ENCODE measurements around the gene MAP2.

MAP2 gene

DNA sequence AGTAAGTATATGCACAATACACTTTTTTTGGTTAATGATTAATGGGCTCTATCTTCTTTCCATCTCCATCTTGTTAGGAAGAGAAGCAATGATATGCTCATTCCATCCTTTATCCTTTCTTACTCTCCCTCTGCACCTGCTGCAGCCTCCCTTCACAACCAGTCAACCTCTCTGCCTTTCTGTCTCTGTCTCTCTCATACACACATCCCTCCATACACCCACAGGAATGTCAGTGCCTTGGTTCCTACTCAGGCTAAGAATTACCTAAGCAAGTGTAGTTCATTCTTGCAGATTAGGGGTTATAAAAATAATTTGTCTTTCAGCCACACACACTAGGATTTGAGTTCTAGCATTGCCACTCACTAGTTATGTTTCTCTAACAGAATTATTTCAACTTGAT lies 45.6 kb downstream of the MAP2 start:
- Histone ChIP-seq H3K36me3 (ENCODE audit: control insufficient read depth in 1 of 2, insufficient read depth in 2 of 2, low read depth in 1 of 2, low read length in 2 of 2) (no peaks in the 10 kb centered on the region), H3K4me3 (ENCODE audit: insufficient read depth in 1 of 2, low read depth in 1 of 2, low read length in 2 of 2) (no peak overlapping the region), H3K79me1 (replicated peaks; ENCODE audit: low read length, poor library complexity, severe bottlenecking) (no peaks in the 10 kb centered on the region), H3K9ac (ENCODE audit: low read length) (no peak overlapping the region), H4K91ac (ENCODE audit: low read length) (no peak overlapping the region), H2AK5ac (ENCODE audit: low read length, severe bottlenecking) (no peak overlapping the region), H3K23ac (ENCODE audit: low read length in 2 of 2) (no peak overlapping the region), H3K9me3 (ENCODE audit: control insufficient read depth, low read length) (no peaks in the 10 kb centered on the region), H3K4me2 (ENCODE audit: low read length, poor library complexity, severe bottlenecking) (no peak overlapping the region), H2BK12ac (ENCODE audit: low read length in 2 of 2) (no peak overlapping the region), H2BK5ac (ENCODE audit: low read depth, low read length, poor library complexity, severe bottlenecking) (no peak overlapping the region), H3K4me1 (ENCODE audit: control insufficient read depth, insufficient read depth, low read depth, low read length) (no peaks in the 10 kb centered on the region), H4K8ac (ENCODE audit: low read length) (no peak overlapping the region), H3K4ac (ENCODE audit: low read depth in 1 of 2, low read length in 2 of 2) (no peak overlapping the region), H3K27ac (ENCODE audit: low read length, poor library complexity, severe bottlenecking) (no peak overlapping the region), H2BK15ac (ENCODE audit: low read depth, poor library complexity, severe bottlenecking) (no peak overlapping the region), H3K14ac (ENCODE audit: low read length in 2 of 2) (no peak overlapping the region), H2AFZ (ENCODE audit: low read depth, low read length) (no peak overlapping the region), H3K18ac (ENCODE audit: low read depth in 1 of 2, low read length in 2 of 2) (no peak overlapping the region), H3K27me3 (ENCODE audit: control insufficient read depth in 1 of 2, insufficient read depth in 1 of 2, low read length in 2 of 2) (no peaks in the 10 kb centered on the region), H2BK120ac (ENCODE audit: low read depth, low read length) (no peak overlapping the region)
- no peak for DNase-seq

DNA sequence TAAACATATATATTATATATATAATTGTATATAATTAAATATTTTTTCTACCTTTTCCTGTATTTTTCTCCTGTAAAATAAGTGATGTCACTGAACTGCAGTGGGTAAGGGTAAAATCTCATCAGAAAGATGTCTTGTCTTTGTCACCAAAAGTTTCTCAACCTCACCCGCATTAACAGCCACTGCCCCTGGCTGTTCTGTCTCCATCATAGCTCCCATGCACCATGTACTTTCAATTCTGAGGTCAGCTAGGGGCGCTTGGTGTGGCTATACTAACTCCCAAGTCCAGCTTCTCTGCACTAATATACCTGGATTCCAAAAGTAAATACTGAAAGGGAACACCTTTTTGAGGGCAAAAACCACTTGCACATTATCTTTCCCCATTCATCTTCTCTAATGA lies 46.6 kb downstream of the MAP2 start:
- Histone ChIP-seq H3K27ac (ENCODE audit: low read length, poor library complexity, severe bottlenecking) (no peak overlapping the region), H2BK5ac (ENCODE audit: low read depth, low read length, poor library complexity, severe bottlenecking) (no peak overlapping the region), H3K4me3 (ENCODE audit: insufficient read depth in 1 of 2, low read depth in 1 of 2, low read length in 2 of 2) (no peak overlapping the region), H3K79me1 (replicated peaks; ENCODE audit: low read length, poor library complexity, severe bottlenecking) (no peaks in the 10 kb centered on the region), H3K4me2 (ENCODE audit: low read length, poor library complexity, severe bottlenecking) (no peak overlapping the region), H3K23ac (ENCODE audit: low read length in 2 of 2) (no peak overlapping the region), H2BK120ac (ENCODE audit: low read depth, low read length) (no peak overlapping the region), H3K9ac (ENCODE audit: low read length) (no peak overlapping the region), H2AK5ac (ENCODE audit: low read length, severe bottlenecking) (peak overlapping the region; percentile 75), H2AFZ (ENCODE audit: low read depth, low read length) (no peak overlapping the region), H3K9me3 (ENCODE audit: control insufficient read depth, low read length) (no peaks in the 10 kb centered on the region), H3K4me1 (ENCODE audit: control insufficient read depth, insufficient read depth, low read depth, low read length) (no peaks in the 10 kb centered on the region), H3K4ac (ENCODE audit: low read depth in 1 of 2, low read length in 2 of 2) (no peak overlapping the region), H2BK15ac (ENCODE audit: low read depth, poor library complexity, severe bottlenecking) (no peak overlapping the region), H3K14ac (ENCODE audit: low read length in 2 of 2) (no peak overlapping the region), H3K36me3 (ENCODE audit: control insufficient read depth in 1 of 2, insufficient read depth in 2 of 2, low read depth in 1 of 2, low read length in 2 of 2) (no peaks in the 10 kb centered on the region), H4K8ac (ENCODE audit: low read length) (no peak overlapping the region), H3K18ac (ENCODE audit: low read depth in 1 of 2, low read length in 2 of 2) (no peak overlapping the region), H4K91ac (ENCODE audit: low read length) (no peak overlapping the region), H3K27me3 (ENCODE audit: control insufficient read depth in 1 of 2, insufficient read depth in 1 of 2, low read length in 2 of 2) (no peaks in the 10 kb centered on the region), H2BK12ac (ENCODE audit: low read length in 2 of 2) (no peak overlapping the region)
- no peak for DNase-seq
- WGBS: 85% methylated on average over 2 of the region's 2 CpGs

DNA sequence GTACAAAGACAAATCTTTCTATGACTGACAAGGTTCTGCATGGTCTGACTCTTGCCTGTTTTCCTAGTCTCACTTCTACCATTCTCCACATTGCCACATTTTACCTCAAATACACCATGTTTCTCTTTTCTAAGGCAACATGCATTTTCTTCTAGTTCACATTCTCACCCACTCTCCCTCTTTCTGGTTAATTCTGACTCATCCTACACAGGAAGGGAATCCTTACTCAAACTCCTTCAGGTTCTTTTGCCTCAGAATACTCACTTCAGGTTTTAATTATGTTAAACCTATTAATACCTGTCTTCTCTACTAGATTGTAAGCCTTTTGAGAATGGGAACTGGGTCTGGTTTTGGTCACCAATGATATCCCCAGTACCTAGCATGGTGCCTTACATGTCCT lies 47.2 kb downstream of the MAP2 start:
- no peak overlapping the region for H3K4me3 ChIP-seq (ENCODE audit: insufficient read depth in 1 of 2, low read depth in 1 of 2, low read length in 2 of 2)
- H3K4me1 ChIP-seq (ENCODE audit: control insufficient read depth, insufficient read depth, low read depth, low read length): no peaks in the 10 kb centered on the region
- no peak overlapping the region for H3K27ac ChIP-seq (ENCODE audit: low read length, poor library complexity, severe bottlenecking)
- H4K91ac ChIP-seq (ENCODE audit: low read length): no peak overlapping the region
- no peak overlapping the region for H2AFZ ChIP-seq (ENCODE audit: low read depth, low read length)
- H3K23ac ChIP-seq (ENCODE audit: low read length in 2 of 2): no peak overlapping the region
- H4K8ac ChIP-seq (ENCODE audit: low read length): no peak overlapping the region
- H3K14ac ChIP-seq (ENCODE audit: low read length in 2 of 2): no peak overlapping the region
- no peak overlapping the region for H2BK5ac ChIP-seq (ENCODE audit: low read depth, low read length, poor library complexity, severe bottlenecking)
- no peaks in the 10 kb centered on the region for H3K9me3 ChIP-seq (ENCODE audit: control insufficient read depth, low read length)
- no peak overlapping the region for H2BK120ac ChIP-seq (ENCODE audit: low read depth, low read length)
- no peak overlapping the region for H2BK12ac ChIP-seq (ENCODE audit: low read length in 2 of 2)
- H2BK15ac ChIP-seq (ENCODE audit: low read depth, poor library complexity, severe bottlenecking): no peak overlapping the region
- no peak overlapping the region for H3K4me2 ChIP-seq (ENCODE audit: low read length, poor library complexity, severe bottlenecking)
- no peak overlapping the region for H3K9ac ChIP-seq (ENCODE audit: low read length)
- no peaks in the 10 kb centered on the region for H3K79me1 ChIP-seq (replicated peaks; ENCODE audit: low read length, poor library complexity, severe bottlenecking)
- H3K4ac ChIP-seq (ENCODE audit: low read depth in 1 of 2, low read length in 2 of 2): no peak overlapping the region
- no peak overlapping the region for H2AK5ac ChIP-seq (ENCODE audit: low read length, severe bottlenecking)
- DNase-seq: no peak
- H3K18ac ChIP-seq (ENCODE audit: low read depth in 1 of 2, low read length in 2 of 2): no peak overlapping the region
- no peaks in the 10 kb centered on the region for H3K36me3 ChIP-seq (ENCODE audit: control insufficient read depth in 1 of 2, insufficient read depth in 2 of 2, low read depth in 1 of 2, low read length in 2 of 2)
- no peaks in the 10 kb centered on the region for H3K27me3 ChIP-seq (ENCODE audit: control insufficient read depth in 1 of 2, insufficient read depth in 1 of 2, low read length in 2 of 2)

DNA sequence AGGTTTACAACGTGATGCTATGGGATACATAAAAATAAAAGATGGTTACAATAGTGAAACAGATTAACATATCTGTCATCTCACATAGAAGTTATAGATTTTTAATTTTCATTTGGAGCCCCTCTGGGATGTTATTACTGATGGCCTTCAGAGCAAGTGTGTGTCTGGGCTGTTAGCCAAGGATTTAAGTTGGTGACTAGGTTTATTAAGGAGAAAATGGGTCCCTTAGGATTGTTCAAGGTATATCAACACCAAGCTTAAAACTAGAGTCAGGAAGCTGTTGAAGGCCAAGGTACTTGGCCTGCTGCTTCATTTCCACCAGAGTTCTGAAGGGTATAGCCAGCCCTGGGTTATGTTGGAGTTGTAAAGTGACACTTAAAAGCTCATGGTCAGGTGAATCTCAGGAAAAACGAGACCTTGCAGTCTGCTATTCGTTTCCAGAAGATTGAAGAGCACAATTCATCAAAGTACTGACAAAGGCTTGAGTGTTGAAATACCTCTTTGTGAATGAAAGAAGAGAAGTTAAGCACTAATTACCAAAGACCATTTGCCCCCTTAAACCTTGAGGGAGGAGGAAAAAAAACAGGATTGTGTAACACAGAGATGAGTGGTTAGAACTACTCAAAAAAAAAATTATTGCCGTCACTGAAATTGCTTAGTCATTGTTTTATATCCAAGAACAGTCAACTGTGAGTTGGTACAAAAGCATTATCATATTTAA lies 48.4 kb downstream of the MAP2 start:
- Histone ChIP-seq H4K8ac (ENCODE audit: low read length) (no peak overlapping the region), H3K27me3 (ENCODE audit: control insufficient read depth in 1 of 2, insufficient read depth in 1 of 2, low read length in 2 of 2) (no peaks in the 10 kb centered on the region), H2BK15ac (ENCODE audit: low read depth, poor library complexity, severe bottlenecking) (no peak overlapping the region), H2BK5ac (ENCODE audit: low read depth, low read length, poor library complexity, severe bottlenecking) (no peak overlapping the region), H3K36me3 (ENCODE audit: control insufficient read depth in 1 of 2, insufficient read depth in 2 of 2, low read depth in 1 of 2, low read length in 2 of 2) (no peaks in the 10 kb centered on the region), H3K14ac (ENCODE audit: low read length in 2 of 2) (no peak overlapping the region), H3K4ac (ENCODE audit: low read depth in 1 of 2, low read length in 2 of 2) (no peak overlapping the region), H2AFZ (ENCODE audit: low read depth, low read length) (no peak overlapping the region), H3K9me3 (ENCODE audit: control insufficient read depth, low read length) (no peaks in the 10 kb centered on the region), H4K91ac (ENCODE audit: low read length) (no peak overlapping the region), H3K79me1 (replicated peaks; ENCODE audit: low read length, poor library complexity, severe bottlenecking) (no peaks in the 10 kb centered on the region), H3K18ac (ENCODE audit: low read depth in 1 of 2, low read length in 2 of 2) (no peak overlapping the region), H2BK120ac (ENCODE audit: low read depth, low read length) (no peak overlapping the region), H2BK12ac (ENCODE audit: low read length in 2 of 2) (no peak overlapping the region), H3K23ac (ENCODE audit: low read length in 2 of 2) (no peak overlapping the region), H2AK5ac (ENCODE audit: low read length, severe bottlenecking) (no peak overlapping the region), H3K27ac (ENCODE audit: low read length, poor library complexity, severe bottlenecking) (no peak overlapping the region), H3K4me3 (ENCODE audit: insufficient read depth in 1 of 2, low read depth in 1 of 2, low read length in 2 of 2) (no peak overlapping the region), H3K9ac (ENCODE audit: low read length) (peak overlapping the region; percentile 62), H3K4me2 (ENCODE audit: low read length, poor library complexity, severe bottlenecking) (no peak overlapping the region), H3K4me1 (ENCODE audit: control insufficient read depth, insufficient read depth, low read depth, low read length) (no peaks in the 10 kb centered on the region)
- 6% methylated on average over 2 of the region's 4 CpGs for WGBS
- DNase-seq: peak; percentile 58
